Pancreas (tissue), 10 donors: Measurements from ENCODE around the gene CDC42EP4. TPM values are rescaled to one million over a fixed set of nuclear protein-coding genes. Genes with fewer than 3 reads are reported as not detected.

ENCODE experiments used
- ATAC-seq, 4 donors: fragments of 200-7000 bp; cut with Tn5 transposase; one replicate each; pipeline versions ENCODE4 v1.8.0 to v1.9.1; 2020; ENCODE audit warnings: mild to moderate bottlenecking in 4 of 4, moderate library complexity in 4 of 4
- DNase-seq, 6 donors: peaks; one replicate each; pipeline ENCODE4 v3.0.0-alpha.2; 2020
- FAIRE-seq: peaks from 2 replicates; lab custom pipeline; 2012; peaks lifted over from hg19 to GRCh38; lab: Jason Lieb, UNC
- H3K27ac ChIP-seq, 4 donors: fragments of 200-600 bp; sonication (generic); 1 replicate in 3 of 4; 2 replicates in 1 of 4; pipeline versions ENCODE4 v1.5.0 to v1.8.0; 2020
- H3K27me3 ChIP-seq, 4 donors: fragments of 200-600 bp; one replicate each; pipeline ENCODE4 v1.8.0; 2021
- H3K36me3 ChIP-seq, 3 donors: fragments of 200-600 bp; sonication (generic) in 1 of 3; one replicate each; pipeline versions ENCODE4 v1.5.0 to v1.8.0; 2020 to 2021
- H3K4me1 ChIP-seq, 3 donors: fragments of 200-600 bp; one replicate each; pipeline ENCODE4 v1.8.0; 2021
- H3K4me3 ChIP-seq, 4 donors: fragments of 200-600 bp; sonication (generic) in 2 of 4; one replicate each; pipeline versions ENCODE4 v1.5.0 to v1.8.0; 2020 to 2021
- H3K9me3 ChIP-seq, 4 donors: fragments of 200-600 bp; one replicate each; pipeline ENCODE4 v1.8.0; 2021
- CTCF ChIP-seq, 4 donors: fragments of 200-600 bp; sonication (generic) in 3 of 4; IDR thresholded peaks; one replicate each; pipeline versions ENCODE4 v1.5.0 to v1.8.0; 2021; ENCODE audit warnings: antibody characterized with exemption in 4 of 4
- WGBS, 2 donors: extraction: QIAGEN DNeasy Blood & Tissue Kit; methylation state at CpG; one replicate each; pipeline ENCODE4 v1.1.7; 2013; 5-methylcytosine and 5-hydroxymethylcytosine counted together
- intact Hi-C, 3 donors: fragments of 100-400 bp; cut with DNase I; formaldehyde crosslinking; loops; one replicate each; pipeline versions ENCODE4 v1.11.1 to v1.14.2; 2022
- polyA plus RNA-seq, 2 donors: library from polyadenylated mRNA; stranded (reverse); fragments of 200-250 nt; gene quantifications; one replicate each; pipeline ENCODE4 v1.2.3, GENCODE V29; 2013
- total RNA-seq, 6 donors: library from RNA; stranded (reverse); fragmentation: NEBNext Ultra II Directional in 4 of 6; extraction: Animal tissue kit (Norgen Biotek cat#: 25700) in 4 of 6; gene quantifications; one replicate each; pipeline versions ENCODE4 v1.2.1 to v1.2.4, GENCODE V29; 2021 to 2023
- donor health status: healthy with polysubstance abuse.
- donor health status: DM: no; HTN: no; CAD: no; lungs with moderate emphysema.
- donor health status: DM: no; HTN: no; CAD: no.
- donor health status: control.
- donor health status: control.
- donor health status: Bipolar disorder and iron deficiency.
- donor health status: DM: yes; HTN: yes; CAD: no.
- donor health status: DM: no; HTN: no; CAD: no.
- donor health status: DM: no; HTN: no; CAD: no.
- donor health status: DM: yes; HTN: yes; CAD: no.

Gene CDC42EP4
- total and polyA plus RNA-seq, 8 donors = 24.2 to 56.2 (median 44.5) TPM

- H3K27me3 ChIP-seq = no peaks in the 10 kb centered on the region
- WGBS, 2 donors = 82 to 87% methylated on average over 6 of the region's 6 CpGs
- FAIRE-seq (no peak), DNase-seq (no peak), ATAC-seq (peak in 2 of 4 donors; percentile 36 to 40)
- no peak for TF ChIP-seq CTCF (IDR thresholded peaks at IDR 0.05)
- no peak overlapping the region for H3K27ac ChIP-seq
- no peaks in the 10 kb centered on the region for H3K9me3 ChIP-seq
- H3K4me3 ChIP-seq = no peak overlapping the region
- H3K4me1 ChIP-seq = no peaks in the 10 kb centered on the region
- intact Hi-C loops = no loop called here
- no peaks in the 10 kb centered on the region for H3K36me3 ChIP-seq
Observed at GRCh38 chr17:73349138-73349537, 37.3 kb upstream of the CDC42EP4 start.

GRCh38 chr17:73348829-73349095, 37.0 kb upstream of the CDC42EP4 start:
- H3K4me3 ChIP-seq = no peak overlapping the region
- no peak for FAIRE-seq
- no peak for TF ChIP-seq CTCF (IDR thresholded peaks at IDR 0.05)
- H3K9me3 ChIP-seq = no peaks in the 10 kb centered on the region
- ATAC-seq = no peak
- H3K27me3 ChIP-seq = no peaks in the 10 kb centered on the region
- intact Hi-C loops = no loop called here
- H3K27ac ChIP-seq = no peak overlapping the region
- no peaks in the 10 kb centered on the region for H3K4me1 ChIP-seq
- no peak for DNase-seq
- no peaks in the 10 kb centered on the region for H3K36me3 ChIP-seq
- WGBS, 2 donors = 59 to 61% methylated on average over 4 of the region's 4 CpGs

GRCh38 chr17:73348018-73348828, 36.4 kb upstream of the CDC42EP4 start:
- no peak for FAIRE-seq
- no peak for ATAC-seq
- DNase-seq = no peak
- H3K9me3 ChIP-seq = no peaks in the 10 kb centered on the region
- H3K4me1 ChIP-seq = no peaks in the 10 kb centered on the region
- H3K4me3 ChIP-seq = no peak overlapping the region
- H3K27me3 ChIP-seq = no peaks in the 10 kb centered on the region
- intact Hi-C loops = no loop called here
- no peak for TF ChIP-seq CTCF (IDR thresholded peaks at IDR 0.05)
- H3K36me3 ChIP-seq = no peaks in the 10 kb centered on the region
- no peak overlapping the region for H3K27ac ChIP-seq
- WGBS, 2 donors = 75 to 82% methylated on average over 19 of the region's 19 CpGs

GRCh38 chr17:73347351-73347750, 35.5 kb upstream of the CDC42EP4 start:
- no peaks in the 10 kb centered on the region for H3K9me3 ChIP-seq
- WGBS, 2 donors = 64 to 67% methylated on average over 5 of the region's 5 CpGs
- FAIRE-seq = no peak
- intact Hi-C loops = no loop called here
- no peaks in the 10 kb centered on the region for H3K36me3 ChIP-seq
- no peak for DNase-seq
- H3K4me3 ChIP-seq = no peak overlapping the region
- H3K27me3 ChIP-seq = no peaks in the 10 kb centered on the region
- no peak for TF ChIP-seq CTCF (IDR thresholded peaks at IDR 0.05)
- no peak overlapping the region for H3K27ac ChIP-seq
- ATAC-seq = no peak
- H3K4me1 ChIP-seq = no peaks in the 10 kb centered on the region

DNA sequence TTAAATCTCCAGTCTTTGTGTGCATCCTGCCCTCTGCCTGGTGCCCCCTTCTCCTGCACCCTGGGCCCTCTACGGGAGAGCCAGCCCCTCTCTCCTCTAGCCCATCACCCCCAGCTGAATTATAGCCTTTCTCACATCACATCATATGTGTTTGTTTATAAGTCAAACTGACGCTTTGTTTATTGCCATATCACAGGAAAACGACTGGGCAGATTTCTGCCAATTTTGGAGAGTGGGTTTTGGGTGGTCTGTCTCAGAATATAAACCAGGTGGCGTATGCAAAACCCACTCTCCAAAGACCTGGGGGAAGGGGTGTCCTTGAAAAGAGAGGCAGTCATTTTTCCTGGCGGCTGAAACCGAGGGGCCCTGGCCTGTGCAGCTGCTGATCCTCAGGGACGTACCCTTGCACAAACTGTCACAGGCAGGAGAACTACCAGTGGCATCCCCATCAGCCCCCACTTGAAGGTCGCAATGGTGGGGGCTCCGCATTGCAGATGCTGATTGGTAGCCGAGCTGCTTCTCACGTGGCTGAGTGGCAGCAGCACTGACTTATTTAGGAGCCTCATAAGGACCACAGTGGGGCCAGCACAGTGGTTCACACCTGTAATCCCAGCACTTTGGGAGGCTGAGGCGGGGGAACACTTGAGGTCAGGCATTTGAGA, 34.8 kb upstream of the CDC42EP4 start:
- no peaks in the 10 kb centered on the region for H3K36me3 ChIP-seq
- no peak overlapping the region for H3K4me3 ChIP-seq
- DNase-seq = no peak
- ATAC-seq = no peak
- H3K27ac ChIP-seq = no peak overlapping the region
- 64 to 72% methylated on average over 12 of the region's 12 CpGs for WGBS, 2 donors
- FAIRE-seq = no peak
- no peaks in the 10 kb centered on the region for H3K27me3 ChIP-seq
- intact Hi-C loops = no loop called here
- no peak for TF ChIP-seq CTCF (IDR thresholded peaks at IDR 0.05)
- no peaks in the 10 kb centered on the region for H3K9me3 ChIP-seq
- peaks cover 0 to 2% (median 0%) of the 10 kb centered on the region in 3 donors for H3K4me1 ChIP-seq
